ENCODE results near the gene IMPACT.

- TF ChIP-seq POLR2A (IDR thresholded peaks at IDR 0.05) (no peak), POLR2AphosphoS5 (IDR thresholded peaks at IDR 0.05) (no peak)
- TF ChIP-seq, protein P1, sequence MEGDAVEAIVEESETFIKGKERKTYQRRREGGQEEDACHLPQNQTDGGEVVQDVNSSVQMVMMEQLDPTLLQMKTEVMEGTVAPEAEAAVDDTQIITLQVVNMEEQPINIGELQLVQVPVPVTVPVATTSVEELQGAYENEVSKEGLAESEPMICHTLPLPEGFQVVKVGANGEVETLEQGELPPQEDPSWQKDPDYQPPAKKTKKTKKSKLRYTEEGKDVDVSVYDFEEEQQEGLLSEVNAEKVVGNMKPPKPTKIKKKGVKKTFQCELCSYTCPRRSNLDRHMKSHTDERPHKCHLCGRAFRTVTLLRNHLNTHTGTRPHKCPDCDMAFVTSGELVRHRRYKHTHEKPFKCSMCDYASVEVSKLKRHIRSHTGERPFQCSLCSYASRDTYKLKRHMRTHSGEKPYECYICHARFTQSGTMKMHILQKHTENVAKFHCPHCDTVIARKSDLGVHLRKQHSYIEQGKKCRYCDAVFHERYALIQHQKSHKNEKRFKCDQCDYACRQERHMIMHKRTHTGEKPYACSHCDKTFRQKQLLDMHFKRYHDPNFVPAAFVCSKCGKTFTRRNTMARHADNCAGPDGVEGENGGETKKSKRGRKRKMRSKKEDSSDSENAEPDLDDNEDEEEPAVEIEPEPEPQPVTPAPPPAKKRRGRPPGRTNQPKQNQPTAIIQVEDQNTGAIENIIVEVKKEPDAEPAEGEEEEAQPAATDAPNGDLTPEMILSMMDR (IDR thresholded peaks at IDR 0.05), result no peak
Measured at GRCh38 chr18:24479371-24479770, 52.9 kb downstream of the IMPACT start.

All from breast epithelium (tissue), 3 donors.